Smooth muscle cell (in vitro differentiated cells): Measurements from ENCODE around the gene ZNF618. TPM values are rescaled to one million over a fixed set of nuclear protein-coding genes. Genes with fewer than 3 reads are reported as not detected.

Experiments used
- DNase-seq: peaks from one replicate; lab custom pipeline; 2025; ENCODE audit not compliant: unreplicated experiment; lab: John Stamatoyannopoulos, UW
- H2AFZ ChIP-seq: fragments of 200-600 bp; sonication (generic); 2 replicates; pipeline ENCODE4 v1.6.0; 2016; ENCODE audit warnings: antibody characterized with exemption, low read depth, mild to moderate bottlenecking
- H3F3A ChIP-seq: fragments of 200-600 bp; sonication (generic); 2 replicates; pipeline ENCODE4 v1.6.0; 2017; ENCODE audit warnings: antibody characterized with exemption, low read depth
- H3K27ac ChIP-seq: fragments of 200-600 bp; sonication (generic); 2 replicates; pipeline ENCODE4 v1.5.1; 2016; ENCODE audit warnings: low read depth, mild to moderate bottlenecking
- H3K27me3 ChIP-seq: fragments of 200-600 bp; sonication (generic); 2 replicates; pipeline ENCODE4 v1.6.1; 2016; ENCODE audit warnings: low read depth, mild to moderate bottlenecking
- H3K36me3 ChIP-seq: fragments of 200-600 bp; sonication (generic); 2 replicates; pipeline ENCODE4 v1.5.1; 2016; ENCODE audit warnings: low read depth
- H3K4me1 ChIP-seq: fragments of 200-600 bp; sonication (generic); 2 replicates; pipeline ENCODE4 v1.5.1; 2016; ENCODE audit warnings: low read depth
- H3K4me2 ChIP-seq: fragments of 200-600 bp; sonication (generic); 2 replicates; pipeline ENCODE4 v1.6.0; 2016; ENCODE audit warnings: mild to moderate bottlenecking
- H3K4me3 ChIP-seq: fragments of 200-600 bp; sonication (generic); 2 replicates; pipeline ENCODE4 v1.5.1; 2016; ENCODE audit warnings: mild to moderate bottlenecking
- H3K79me2 ChIP-seq: fragments of 200-600 bp; sonication (generic); 2 replicates; pipeline ENCODE4 v1.6.0; 2016; ENCODE audit warnings: low read depth, mild to moderate bottlenecking
- H3K9ac ChIP-seq: fragments of 200-600 bp; sonication (generic); 2 replicates; pipeline ENCODE4 v1.6.0; 2016; ENCODE audit warnings: low read depth
- H3K9me3 ChIP-seq: fragments of 200-600 bp; sonication (generic); replicated peaks from 2 replicates; pipeline ENCODE4 v1.5.1; 2016; ENCODE audit warnings: low read depth
- H4K20me1 ChIP-seq: fragments of 200-600 bp; sonication (generic); 2 replicates; pipeline ENCODE4 v1.6.0; 2016; ENCODE audit warnings: low read depth
- CTCF ChIP-seq: fragments of 200-600 bp; sonication (generic); IDR thresholded peaks from 2 replicates; pipeline ENCODE4 v1.5.1; 2017; ENCODE audit warnings: borderline replicate concordance, mild to moderate bottlenecking, antibody characterized with exemption; ENCODE audit not compliant: insufficient read depth, poor library complexity, severe bottlenecking
- WGBS: methylation state at CpG from one replicate; pipeline ENCODE4 v1.1.7; 2016; ENCODE audit warnings: low lambda C conversion rate; 5-methylcytosine and 5-hydroxymethylcytosine counted together
- polyA plus RNA-seq: library from polyadenylated mRNA; unstranded; fragments of >200 nt; fragmentation: Nextera tagmentation; extraction: Ambion mirVana; gene quantifications from 2 replicates; pipeline ENCODE4 v1.2.1, GENCODE V29; 2016
- total RNA-seq: library from RNA; depleted of rRNA; stranded (reverse); fragments of >200 nt; gene quantifications from 2 replicates; pipeline ENCODE4 v1.2.3, GENCODE V29; 2014

ZNF618 gene
- total and polyA plus RNA-seq, 2 experiments from 2014 or later = 9.9 to 19.5 TPM

- H2AFZ ChIP-seq = no peak overlapping the region
- DNase-seq = no peak
- no peak overlapping the region for H3K4me2 ChIP-seq
- H3K27me3 ChIP-seq = peaks cover 3% of the 10 kb centered on the region
- no peaks in the 10 kb centered on the region for H3F3A ChIP-seq
- no peaks in the 10 kb centered on the region for H3K4me1 ChIP-seq
- no peaks in the 10 kb centered on the region for H4K20me1 ChIP-seq
- 96% methylated on average over 4 of the region's 4 CpGs for WGBS
- no peak overlapping the region for H3K9ac ChIP-seq
- no peak overlapping the region for H3K27ac ChIP-seq
- H3K79me2 ChIP-seq = no peaks in the 10 kb centered on the region
- H3K9me3 ChIP-seq = no peaks in the 10 kb centered on the region
- no peak for TF ChIP-seq CTCF
- no peak overlapping the region for H3K4me3 ChIP-seq
- H3K36me3 ChIP-seq = no peaks in the 10 kb centered on the region
These were observed 214.7 kb downstream of the ZNF618 start for GRCh38 chr9:114090798-114091197.

- H3K4me3 ChIP-seq = no peak overlapping the region
- no peaks in the 10 kb centered on the region for H3K4me1 ChIP-seq
- no peak overlapping the region for H3K4me2 ChIP-seq
- peaks cover 8% of the 10 kb centered on the region for H3K27me3 ChIP-seq
- no peak overlapping the region for H2AFZ ChIP-seq
- no peaks in the 10 kb centered on the region for H4K20me1 ChIP-seq
- H3K36me3 ChIP-seq = no peaks in the 10 kb centered on the region
- DNase-seq = no peak
- no peaks in the 10 kb centered on the region for H3K79me2 ChIP-seq
- no peaks in the 10 kb centered on the region for H3K9me3 ChIP-seq
- H3K9ac ChIP-seq = no peak overlapping the region
- no peak for TF ChIP-seq CTCF
- no peak overlapping the region for H3K27ac ChIP-seq
- H3F3A ChIP-seq = no peaks in the 10 kb centered on the region
- 89% methylated on average over 8 of the region's 8 CpGs for WGBS
These were observed 215.6 kb downstream of the ZNF618 start for GRCh38 chr9:114091711-114092110.

- no peak for DNase-seq
- Histone ChIP-seq H4K20me1 (no peaks in the 10 kb centered on the region), H3K36me3 (no peaks in the 10 kb centered on the region), H3F3A (no peaks in the 10 kb centered on the region), H3K79me2 (no peaks in the 10 kb centered on the region), H3K27ac (no peak overlapping the region), H3K4me3 (no peak overlapping the region), H2AFZ (no peak overlapping the region), H3K4me2 (no peak overlapping the region), H3K27me3 (peaks cover 12% of the 10 kb centered on the region), H3K9ac (no peak overlapping the region), H3K4me1 (no peaks in the 10 kb centered on the region), H3K9me3 (no peaks in the 10 kb centered on the region)
- TF ChIP-seq CTCF = no peak
- 89% methylated on average over 3 of the region's 4 CpGs for WGBS
These were observed 216.2 kb downstream of the ZNF618 start for GRCh38 chr9:114092336-114092735.

- no peak for DNase-seq
- Histone ChIP-seq H3K79me2 (no peaks in the 10 kb centered on the region), H3K9ac (no peak overlapping the region), H3F3A (no peaks in the 10 kb centered on the region), H2AFZ (no peak overlapping the region), H3K4me2 (no peak overlapping the region), H3K4me1 (no peaks in the 10 kb centered on the region), H3K27me3 (peaks cover 18% of the 10 kb centered on the region), H3K27ac (no peak overlapping the region), H3K9me3 (no peaks in the 10 kb centered on the region), H3K4me3 (no peak overlapping the region), H4K20me1 (no peaks in the 10 kb centered on the region), H3K36me3 (no peaks in the 10 kb centered on the region)
- TF ChIP-seq CTCF = no peak
- 85% methylated on average over 4 of the region's 4 CpGs for WGBS
These were observed 216.9 kb downstream of the ZNF618 start for GRCh38 chr9:114093031-114093471.
